ENCODE data around the gene TRIOBP. TPM values are rescaled to one million over a fixed set of nuclear protein-coding genes. Genes with fewer than 3 reads are reported as not detected.

TRIOBP gene
- total RNA-seq, 1 experiment from 2014 or later: 170 TPM

- TF ChIP-seq CTCF (conservative IDR thresholded peaks at IDR 0.05): no peak
- TF ChIP-seq EZH2 (IDR thresholded peaks at IDR 0.05; ENCODE audit: low read depth): no peak
- intact Hi-C loops (cut with micrococcal nuclease; ENCODE audit: unreplicated experiment): no loop called here
- Histone ChIP-seq H3K4me1 (replicated peaks; ENCODE audit: insufficient read depth) (no peaks in the 10 kb centered on the region), H3K9me3 (ENCODE audit: insufficient read depth, low read depth) (no peaks in the 10 kb centered on the region), H3K27ac (no peak overlapping the region), H3K36me3 (ENCODE audit: low read depth) (no peaks in the 10 kb centered on the region), H2AFZ (no peak overlapping the region), H3K4me3 (no peak overlapping the region), H4K20me1 (ENCODE audit: insufficient read depth) (no peaks in the 10 kb centered on the region), H3K4me2 (no peak overlapping the region), H3F3A (ENCODE audit: insufficient read depth, low read depth) (peaks cover 8% of the 10 kb centered on the region), H3K79me2 (ENCODE audit: low read depth) (no peaks in the 10 kb centered on the region), H3K27me3 (ENCODE audit: insufficient read depth, low read depth) (no peaks in the 10 kb centered on the region), H3K9me2 (ENCODE audit: insufficient read depth) (no peaks in the 10 kb centered on the region)
- no TSS peak for BruUV-seq (replicated peaks)
- CTCF ChIA-PET: interaction anchor here (0.9 kb wide), 1 partner anchor 91 kb away, joined by 3 read pairs; no protein-coding TSS in a partner anchor
- DNase-seq: no peak
- POLR2A ChIA-PET (ENCODE audit: unreplicated experiment): no interaction called here
Measured at GRCh38 chr22:37734402-37734700, 37.5 kb downstream of the TRIOBP start.

- Histone ChIP-seq H3K79me2 (ENCODE audit: low read depth) (no peaks in the 10 kb centered on the region), H3F3A (ENCODE audit: insufficient read depth, low read depth) (peaks cover 8% of the 10 kb centered on the region), H3K4me1 (replicated peaks; ENCODE audit: insufficient read depth) (no peaks in the 10 kb centered on the region), H3K4me3 (no peak overlapping the region), H3K36me3 (ENCODE audit: low read depth) (no peaks in the 10 kb centered on the region), H3K4me2 (no peak overlapping the region), H4K20me1 (ENCODE audit: insufficient read depth) (no peaks in the 10 kb centered on the region), H2AFZ (no peak overlapping the region), H3K27ac (no peak overlapping the region), H3K27me3 (ENCODE audit: insufficient read depth, low read depth) (no peaks in the 10 kb centered on the region), H3K9me2 (ENCODE audit: insufficient read depth) (no peaks in the 10 kb centered on the region), H3K9me3 (ENCODE audit: insufficient read depth, low read depth) (no peaks in the 10 kb centered on the region)
- DNase-seq: peak; percentile 64 to 68
- TF ChIP-seq EZH2 (IDR thresholded peaks at IDR 0.05; ENCODE audit: low read depth) (no peak), CTCF (conservative IDR thresholded peaks at IDR 0.05) (peak; percentile 77)
- ChIA-PET POLR2A (ENCODE audit: unreplicated experiment) (no interaction called here), CTCF (interaction anchor here (0.6 to 0.7 kb wide), 2 partner anchors 28 to 114 kb away, joined by 3 read pairs; no protein-coding TSS in a partner anchor)
- intact Hi-C loops (cut with micrococcal nuclease; ENCODE audit: unreplicated experiment): no loop called here
- no TSS peak for BruUV-seq (replicated peaks)
Measured at GRCh38 chr22:37734964-37735451, 38.2 kb downstream of the TRIOBP start.

- Histone ChIP-seq H3K4me1 (replicated peaks; ENCODE audit: insufficient read depth) (peaks cover 30% of the 10 kb centered on the region), H3K9me3 (ENCODE audit: insufficient read depth, low read depth) (no peaks in the 10 kb centered on the region), H2AFZ (no peak overlapping the region), H4K20me1 (ENCODE audit: insufficient read depth) (no peaks in the 10 kb centered on the region), H3K27me3 (ENCODE audit: insufficient read depth, low read depth) (no peaks in the 10 kb centered on the region), H3K9me2 (ENCODE audit: insufficient read depth) (no peaks in the 10 kb centered on the region), H3K36me3 (ENCODE audit: low read depth) (no peaks in the 10 kb centered on the region), H3F3A (ENCODE audit: insufficient read depth, low read depth) (peaks cover 29% of the 10 kb centered on the region), H3K27ac (no peak overlapping the region), H3K4me3 (no peak overlapping the region), H3K4me2 (no peak overlapping the region), H3K79me2 (ENCODE audit: low read depth) (no peaks in the 10 kb centered on the region)
- ChIA-PET POLR2A (ENCODE audit: unreplicated experiment) (no interaction called here), CTCF (interaction anchor here (0.6 kb wide), 1 partner anchor 538 kb away, joined by 10 read pairs; no protein-coding TSS in a partner anchor)
- intact Hi-C loops (cut with micrococcal nuclease; ENCODE audit: unreplicated experiment): no loop called here
- DNase-seq: no peak
- TF ChIP-seq CTCF (conservative IDR thresholded peaks at IDR 0.05) (no peak), EZH2 (IDR thresholded peaks at IDR 0.05; ENCODE audit: low read depth) (no peak)
- no TSS peak for BruUV-seq (replicated peaks)
Measured at GRCh38 chr22:37739035-37739434, 42.2 kb downstream of the TRIOBP start.

Data from PC-9 (cell line).